H9 (cell line): Measurements from ENCODE around the gene SRGAP3. TPM values are rescaled to one million over a fixed set of nuclear protein-coding genes. Genes with fewer than 3 reads are reported as not detected.

Experiments
- DNase-seq: peaks from one replicate; pipeline ENCODE4 v3.0.0-alpha.2; 2017
- H2AFZ ChIP-seq: one replicate; pipeline ENCODE4 v1.6.1; 2013; ENCODE audit warnings: mild to moderate bottlenecking, low read length, control low read depth, moderate library complexity
- H2AK5ac ChIP-seq: 2 replicates; pipeline ENCODE4 v1.6.1; 2013; ENCODE audit warnings: low read length, control low read depth, mixed read lengths; ENCODE audit not compliant: insufficient read length
- H2BK120ac ChIP-seq: one replicate; pipeline ENCODE4 v1.6.1; 2013; ENCODE audit warnings: low read depth, mild to moderate bottlenecking, low read length, control low read depth, inconsistent platforms; ENCODE audit not compliant: poor library complexity, severe bottlenecking
- H2BK12ac ChIP-seq: 2 replicates; pipeline ENCODE4 v1.6.1; 2013; ENCODE audit warnings: low read length, control low read depth, mixed read lengths, low read depth; ENCODE audit not compliant: insufficient read length
- H2BK15ac ChIP-seq: 2 replicates; pipeline ENCODE4 v1.6.1; 2013; ENCODE audit warnings: low read depth, low read length, control low read depth
- H2BK20ac ChIP-seq: one replicate; pipeline ENCODE4 v1.6.1; 2013; ENCODE audit warnings: low read depth, mild to moderate bottlenecking, low read length, control low read depth, inconsistent platforms; ENCODE audit not compliant: poor library complexity, severe bottlenecking
- H2BK5ac ChIP-seq: 2 replicates; pipeline ENCODE4 v1.6.1; 2013; ENCODE audit warnings: low read length, control low read depth, mixed read lengths; ENCODE audit not compliant: insufficient read length
- H3K14ac ChIP-seq: 2 replicates; pipeline ENCODE4 v1.6.1; 2013; ENCODE audit warnings: low read length, control low read depth; ENCODE audit not compliant: insufficient read depth
- H3K18ac ChIP-seq: 2 replicates; pipeline ENCODE4 v1.6.1; 2013; ENCODE audit warnings: low read depth, mild to moderate bottlenecking, mixed read lengths, low read length, control low read depth; ENCODE audit not compliant: insufficient read length
- H3K23ac ChIP-seq: 2 replicates; pipeline ENCODE4 v1.6.1; 2013; ENCODE audit warnings: low read length, control low read depth, mixed read lengths, low read depth; ENCODE audit not compliant: insufficient read length
- H3K23me2 ChIP-seq: 2 replicates; pipeline ENCODE4 v1.6.1; 2013; ENCODE audit warnings: low read depth, mild to moderate bottlenecking, mixed read lengths, low read length, control low read depth; ENCODE audit not compliant: insufficient read length, poor library complexity, severe bottlenecking
- H3K27ac ChIP-seq: 2 replicates; pipeline ENCODE4 v1.5.1; 2013; ENCODE audit warnings: low read length, control low read depth, mixed read lengths, low read depth; ENCODE audit not compliant: insufficient read length
- H3K27me3 ChIP-seq: 2 replicates; pipeline ENCODE4 v1.6.1; 2013; ENCODE audit warnings: low read length, control low read depth, inconsistent platforms; ENCODE audit not compliant: insufficient read depth
- H3K4ac ChIP-seq: 2 replicates; pipeline ENCODE4 v1.6.1; 2013; ENCODE audit warnings: low read depth, mild to moderate bottlenecking, control low read depth, inconsistent platforms, low read length, moderate library complexity
- H3K4me1 ChIP-seq: 2 replicates; pipeline ENCODE4 v1.6.1; 2013; ENCODE audit warnings: low read length, control low read depth, inconsistent platforms; ENCODE audit not compliant: insufficient read depth
- H3K4me2 ChIP-seq: 2 replicates; pipeline ENCODE4 v1.6.1; 2013; ENCODE audit warnings: low read length, control low read depth, mixed read lengths; ENCODE audit not compliant: insufficient read length, insufficient read depth
- H3K56ac ChIP-seq: 2 replicates; pipeline ENCODE4 v1.6.1; 2013; ENCODE audit warnings: low read depth, mild to moderate bottlenecking, mixed read lengths, low read length, control low read depth; ENCODE audit not compliant: insufficient read length
- H3K79me1 ChIP-seq: 2 replicates; pipeline ENCODE4 v1.6.1; 2013; ENCODE audit warnings: low read depth, mild to moderate bottlenecking, moderate library complexity, low read length, control low read depth, inconsistent platforms; ENCODE audit not compliant: insufficient read depth, poor library complexity, severe bottlenecking
- H3K79me2 ChIP-seq: 2 replicates; pipeline ENCODE4 v1.6.1; 2013; ENCODE audit warnings: low read length, control low read depth, inconsistent platforms; ENCODE audit not compliant: insufficient read depth
- H3K9ac ChIP-seq: 2 replicates; pipeline ENCODE4 v1.6.1; 2013; ENCODE audit warnings: low read length, control low read depth, mixed read lengths; ENCODE audit not compliant: insufficient read length; ENCODE audit errors: extremely low read depth
- H3K9me3 ChIP-seq: one replicate; pipeline ENCODE4 v1.6.1; 2013; ENCODE audit warnings: low read depth, low read length, inconsistent platforms; ENCODE audit not compliant: control insufficient read depth
- H3T11ph ChIP-seq: one replicate; pipeline ENCODE4 v1.6.1; 2013; ENCODE audit warnings: mild to moderate bottlenecking, low read length, control low read depth, inconsistent platforms
- H4K20me1 ChIP-seq: one replicate; pipeline ENCODE4 v1.6.1; 2013; ENCODE audit not compliant: control insufficient read depth, insufficient read length, insufficient read depth
- H4K5ac ChIP-seq: 2 replicates; pipeline ENCODE4 v1.6.1; 2013; ENCODE audit warnings: low read depth, mild to moderate bottlenecking, mixed read lengths, low read length, control low read depth; ENCODE audit not compliant: insufficient read length
- H4K8ac ChIP-seq: replicated peaks from 2 replicates; pipeline ENCODE4 v1.6.1; 2013; ENCODE audit warnings: low read length, control low read depth, mixed read lengths, low read depth; ENCODE audit not compliant: insufficient read length
- H4K91ac ChIP-seq: 2 replicates; pipeline ENCODE4 v1.6.1; 2013; ENCODE audit warnings: low read depth, mild to moderate bottlenecking, moderate library complexity, mixed read lengths, low read length, control low read depth; ENCODE audit not compliant: insufficient read length
- H3K27ac Mint-ChIP-seq, 3 experiments: 2 replicates in 2 of 3; 3 replicates in 1 of 3; pipeline ENCODE4 v1.8.0; 2020 to 2021; ENCODE audit warnings: mixed read lengths in 3 of 3, mild to moderate bottlenecking in 1 of 3, moderate library complexity in 1 of 3
- H3K27me3 Mint-ChIP-seq: 2 replicates; pipeline ENCODE4 v1.8.0; 2021; ENCODE audit warnings: low read depth, mild to moderate bottlenecking, moderate library complexity, mixed read lengths
- H3K36me3 Mint-ChIP-seq, 3 experiments: 2 replicates in 2 of 3; 3 replicates in 1 of 3; pipeline ENCODE4 v1.8.0; 2020 to 2021; ENCODE audit warnings: low read depth in 3 of 3, mixed read lengths in 3 of 3; ENCODE audit not compliant: insufficient read depth in 1 of 3
- H3K4me1 Mint-ChIP-seq, 2 experiments: 2 replicates each; pipeline ENCODE4 v1.8.0; 2020; ENCODE audit warnings: mixed read lengths in 2 of 2
- H3K4me3 Mint-ChIP-seq, 2 experiments: 2 replicates in 1 of 2; 3 replicates in 1 of 2; pipeline ENCODE4 v1.8.0; 2020 to 2021; ENCODE audit warnings: mild to moderate bottlenecking in 2 of 2, mixed read lengths in 2 of 2, moderate library complexity in 1 of 2
- H3K9me3 Mint-ChIP-seq, 2 experiments: 2 replicates in 1 of 2; 3 replicates in 1 of 2; pipeline ENCODE4 v1.8.0; 2020; ENCODE audit warnings: mild to moderate bottlenecking in 2 of 2, mixed read lengths in 2 of 2, moderate library complexity in 1 of 2
- WGBS: extraction: QIAGEN DNeasy Blood & Tissue Kit; methylation state at CpG from one replicate; pipeline ENCODE4 v1.1.7; 2013; ENCODE audit warnings: missing lambda C conversion rate, low lambda C conversion rate, mixed read lengths; ENCODE audit not compliant: insufficient read length; ENCODE audit errors: extremely low coverage; 5-methylcytosine and 5-hydroxymethylcytosine counted together
- total RNA-seq: library from RNA; stranded (reverse); gene quantifications from 2 replicates; pipeline ENCODE4 v1.2.1, GENCODE V29; 2021
- TF ChIP-seq, protein P1 (sequence below): fragments of 200-600 bp; sonication (generic); conservative IDR thresholded peaks from 3 replicates; pipeline ENCODE4 v1.8.0; 2021; ENCODE audit warnings: antibody characterized with exemption, mild to moderate bottlenecking

Gene SRGAP3
- total RNA-seq, 1 experiment from 2014 or later: 3.4 TPM

DNA sequence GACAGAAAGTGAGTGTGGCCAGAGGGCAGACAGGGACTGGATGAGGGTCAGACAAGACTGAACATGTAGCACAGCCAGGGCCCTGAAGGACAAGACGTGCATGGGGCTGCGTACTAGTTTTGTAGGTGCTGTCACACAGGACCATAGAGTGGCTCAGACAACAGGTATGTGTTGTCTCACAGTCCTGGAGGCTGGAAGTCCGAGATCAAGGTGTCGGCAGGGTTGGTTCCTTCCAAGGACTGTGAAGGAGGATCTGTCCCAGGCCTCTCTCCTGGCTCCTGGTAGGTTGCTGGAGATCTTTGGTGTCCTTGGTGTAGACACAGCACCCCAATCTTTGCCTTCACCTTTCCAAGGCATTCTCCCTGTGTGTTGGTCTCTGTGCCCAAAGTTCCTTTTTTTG lies 136.4 kb downstream of the SRGAP3 start:
- H3K4ac ChIP-seq: no peak overlapping the region
- H3K14ac ChIP-seq: no peak overlapping the region
- H2AFZ ChIP-seq: no peak overlapping the region
- H3K23ac ChIP-seq: no peak overlapping the region
- H3K27me3 ChIP-seq: no peaks in the 10 kb centered on the region
- no peak overlapping the region for H4K5ac ChIP-seq
- Mint-ChIP-seq H3K27ac (no peak overlapping the region), H3K4me1 (peaks cover 5 to 7% of the 10 kb centered on the region in 2 experiments; a peak in 3 of 4 replicates), H3K36me3 (peaks cover 2 to 10% (median 3%) of the 10 kb centered on the region in 3 experiments; a peak in 4 of 7 replicates), H3K4me3 (no peak overlapping the region), H3K27me3 (peaks cover 6% of the 10 kb centered on the region; the same call in 1 of the 2 replicates), H3K9me3 (peaks cover 3% of the 10 kb centered on the region in 2 experiments; a peak in 2 of 5 replicates)
- H2BK5ac ChIP-seq: no peak overlapping the region
- H3K79me2 ChIP-seq: no peaks in the 10 kb centered on the region
- H3T11ph ChIP-seq: no peak overlapping the region
- H2BK12ac ChIP-seq: no peak overlapping the region
- no peaks in the 10 kb centered on the region for H3K4me1 ChIP-seq
- no peak for DNase-seq
- H2BK20ac ChIP-seq: no peak overlapping the region
- H4K91ac ChIP-seq: no peak overlapping the region
- WGBS: no CpG with 5 or more reads among the region's 4 CpGs
- no peak overlapping the region for H3K27ac ChIP-seq
- H3K4me2 ChIP-seq: no peak overlapping the region
- no peaks in the 10 kb centered on the region for H3K9me3 ChIP-seq
- H2BK15ac ChIP-seq: no peak overlapping the region
- TF ChIP-seq, protein P1, sequence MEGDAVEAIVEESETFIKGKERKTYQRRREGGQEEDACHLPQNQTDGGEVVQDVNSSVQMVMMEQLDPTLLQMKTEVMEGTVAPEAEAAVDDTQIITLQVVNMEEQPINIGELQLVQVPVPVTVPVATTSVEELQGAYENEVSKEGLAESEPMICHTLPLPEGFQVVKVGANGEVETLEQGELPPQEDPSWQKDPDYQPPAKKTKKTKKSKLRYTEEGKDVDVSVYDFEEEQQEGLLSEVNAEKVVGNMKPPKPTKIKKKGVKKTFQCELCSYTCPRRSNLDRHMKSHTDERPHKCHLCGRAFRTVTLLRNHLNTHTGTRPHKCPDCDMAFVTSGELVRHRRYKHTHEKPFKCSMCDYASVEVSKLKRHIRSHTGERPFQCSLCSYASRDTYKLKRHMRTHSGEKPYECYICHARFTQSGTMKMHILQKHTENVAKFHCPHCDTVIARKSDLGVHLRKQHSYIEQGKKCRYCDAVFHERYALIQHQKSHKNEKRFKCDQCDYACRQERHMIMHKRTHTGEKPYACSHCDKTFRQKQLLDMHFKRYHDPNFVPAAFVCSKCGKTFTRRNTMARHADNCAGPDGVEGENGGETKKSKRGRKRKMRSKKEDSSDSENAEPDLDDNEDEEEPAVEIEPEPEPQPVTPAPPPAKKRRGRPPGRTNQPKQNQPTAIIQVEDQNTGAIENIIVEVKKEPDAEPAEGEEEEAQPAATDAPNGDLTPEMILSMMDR: no peak
- no peaks in the 10 kb centered on the region for H3K23me2 ChIP-seq
- no peak overlapping the region for H3K56ac ChIP-seq
- H2AK5ac ChIP-seq: no peak overlapping the region
- no peak overlapping the region for H2BK120ac ChIP-seq
- H3K9ac ChIP-seq: no peak overlapping the region
- H3K79me1 ChIP-seq: no peaks in the 10 kb centered on the region
- no peak overlapping the region for H3K18ac ChIP-seq
- no peak overlapping the region for H4K8ac ChIP-seq
- H4K20me1 ChIP-seq: no peaks in the 10 kb centered on the region
